IPS-NIHi11 (cell line): ENCODE data around the gene OTOA.
A peak's percentile ranks its signal among the peaks of the same experiment; 100 is the strongest.
"Not testable (repeated sequence)": the region's sequence is repeated elsewhere in the genome, so short reads cannot be mapped to it uniquely, and the experiment has no call there.

Experiments
- DNase-seq: peaks from one replicate; pipeline ENCODE4 v3.0.0; 2012; ENCODE audit warnings: mixed read lengths, low spot score

OTOA gene

GRCh38 chr16:21674456-21674855 lies 10.7 kb downstream of the OTOA start:
- DNase-seq = not testable (repeated sequence)

DNA sequence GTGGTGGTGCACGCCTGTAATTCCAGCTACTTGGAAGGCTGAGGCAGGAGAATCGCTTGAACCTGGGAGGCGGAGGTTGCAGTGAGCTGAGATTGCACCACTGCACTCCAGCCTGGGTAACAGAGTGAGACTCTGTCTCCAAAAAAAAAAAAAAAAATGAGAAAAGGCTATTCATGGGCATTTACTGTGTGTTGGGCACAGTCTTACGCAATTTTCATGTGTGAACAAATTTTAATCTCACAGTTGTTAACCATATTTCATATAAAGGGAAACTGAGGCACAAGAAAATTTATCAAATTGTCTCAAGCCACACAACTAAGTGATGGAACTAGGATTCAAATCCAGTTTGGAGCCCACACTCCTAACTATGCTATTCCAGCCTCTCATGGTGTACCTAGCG lies 16.9 kb downstream of the OTOA start:
- not testable (repeated sequence) for DNase-seq

- DNase-seq = no peak
Measured at GRCh38 chr16:21683184-21683583, 19.4 kb downstream of the OTOA start.

DNA sequence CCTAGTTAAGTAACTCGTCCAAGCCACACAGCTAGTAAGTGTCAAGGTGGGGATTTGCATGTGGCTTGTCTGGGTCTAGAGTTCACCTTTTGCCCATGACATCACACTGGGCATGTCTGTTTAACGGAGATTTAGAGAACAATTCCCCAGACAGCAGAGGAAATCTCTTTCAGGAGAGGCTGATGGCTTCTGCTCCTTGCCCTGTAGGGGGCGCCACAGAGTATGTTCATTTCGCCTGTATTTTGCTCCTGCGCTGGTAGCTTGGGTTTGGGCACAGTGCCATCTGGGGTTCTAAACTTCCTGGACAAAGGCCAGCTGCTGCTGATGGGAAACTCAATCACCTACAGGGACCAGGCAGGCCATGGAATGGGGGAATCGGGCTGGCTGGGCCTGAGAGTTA lies 20.4 kb downstream of the OTOA start:
- peak; percentile 71 for DNase-seq

GRCh38 chr16:21685034-21685455 lies 21.3 kb downstream of the OTOA start:
- DNase-seq = peak; percentile 93

DNA sequence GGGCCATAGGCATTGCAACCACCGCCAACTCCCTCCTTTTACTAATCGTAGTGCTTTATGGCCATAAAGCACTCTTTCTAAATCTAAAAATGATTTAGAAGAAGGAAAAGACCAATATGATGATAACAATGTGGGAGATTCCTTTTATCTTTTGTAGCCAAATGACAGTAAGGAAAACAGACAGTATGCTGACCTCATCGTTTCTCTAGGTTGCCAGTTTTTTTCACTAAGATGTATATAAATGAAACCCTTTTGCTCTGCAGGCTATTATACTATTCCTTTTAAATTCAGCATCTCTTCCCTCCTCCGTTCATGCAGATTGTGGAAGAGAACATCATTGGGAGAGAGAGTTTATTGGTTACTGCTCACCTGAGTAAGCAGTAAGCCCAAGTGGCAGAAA lies 25.3 kb downstream of the OTOA start:
- DNase-seq = no peak

- DNase-seq = not testable (repeated sequence)
Measured at GRCh38 chr16:21690967-21691366, 27.2 kb downstream of the OTOA start.

DNA sequence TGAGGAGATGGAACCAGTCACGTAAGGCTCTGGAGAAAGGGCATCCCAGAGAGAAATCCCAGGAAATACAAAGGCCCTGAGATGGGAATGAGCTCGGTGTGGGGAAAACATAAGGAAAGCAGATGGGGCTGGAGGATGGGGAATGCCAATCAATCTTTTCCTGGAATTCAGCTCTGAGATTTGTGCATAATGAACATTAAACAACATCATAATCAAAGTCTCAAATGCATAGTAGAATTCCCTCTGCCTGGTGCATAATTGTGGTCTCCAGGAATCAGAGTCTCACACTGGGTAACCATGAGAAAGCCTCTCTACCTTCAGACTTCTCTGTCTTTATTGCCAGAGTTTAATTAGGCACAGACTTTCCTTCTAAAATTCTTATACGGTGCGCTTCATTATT lies 30.8 kb downstream of the OTOA start:
- no peak for DNase-seq

DNA sequence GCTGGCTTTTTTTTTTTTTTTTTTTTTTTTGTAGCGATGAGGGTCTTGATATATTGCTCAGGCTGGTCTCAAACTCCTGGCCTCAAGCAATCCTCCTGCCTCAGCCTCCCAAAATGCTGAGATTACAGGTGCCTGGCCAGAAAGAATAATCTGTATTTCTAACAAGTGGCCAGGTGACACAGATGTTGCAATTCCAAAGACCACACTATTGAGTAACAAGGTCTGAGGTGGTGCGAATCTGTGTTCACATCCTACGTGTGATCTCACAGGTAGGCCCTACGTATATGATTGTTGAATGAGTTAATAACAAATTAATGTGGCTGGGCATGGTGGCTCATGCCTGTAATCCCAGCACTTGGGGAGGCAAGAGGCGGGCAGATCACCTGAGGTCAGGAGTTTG lies 33.3 kb downstream of the OTOA start:
- DNase-seq = no peak

DNA sequence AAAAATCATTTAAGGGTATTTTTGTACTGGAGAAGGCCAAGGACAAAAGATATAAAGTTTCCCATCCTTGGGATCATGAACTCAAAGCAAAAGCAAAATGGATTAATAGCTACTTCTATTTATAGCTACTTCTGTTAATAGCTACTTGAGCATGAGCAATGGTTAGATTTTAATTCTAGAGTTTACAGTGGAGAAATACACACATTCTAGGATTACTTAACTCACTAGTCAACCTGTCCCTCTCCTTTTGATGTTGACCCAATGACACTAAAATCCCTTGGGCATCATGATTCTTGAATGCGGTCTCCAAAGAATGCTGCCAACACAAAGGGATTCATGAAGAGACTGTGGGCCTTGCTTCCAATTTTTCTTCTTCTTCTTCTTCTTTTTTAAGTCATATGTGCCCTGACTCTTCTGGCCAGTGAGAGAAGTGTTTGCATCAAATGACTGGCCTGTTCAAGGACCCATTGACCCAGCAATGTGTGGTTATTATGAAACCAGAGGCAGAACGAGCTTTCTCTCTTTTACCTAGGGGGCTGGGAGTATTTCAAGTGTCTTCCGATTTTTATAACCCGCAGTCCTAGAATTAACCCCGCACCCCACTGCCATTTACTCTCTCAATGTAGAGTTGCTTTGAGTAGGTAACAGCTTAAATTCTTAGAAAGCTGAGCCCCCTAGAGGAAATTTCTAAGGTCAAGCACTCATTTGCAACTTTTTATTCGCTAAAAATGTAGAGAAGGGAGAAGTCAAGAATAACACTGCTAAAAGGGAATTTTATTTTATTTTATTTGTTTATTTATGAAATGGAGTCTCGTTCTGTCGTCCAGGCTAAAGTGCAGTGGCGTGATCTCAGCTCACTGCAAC lies 34.6 kb downstream of the OTOA start:
- no peak for DNase-seq

DNA sequence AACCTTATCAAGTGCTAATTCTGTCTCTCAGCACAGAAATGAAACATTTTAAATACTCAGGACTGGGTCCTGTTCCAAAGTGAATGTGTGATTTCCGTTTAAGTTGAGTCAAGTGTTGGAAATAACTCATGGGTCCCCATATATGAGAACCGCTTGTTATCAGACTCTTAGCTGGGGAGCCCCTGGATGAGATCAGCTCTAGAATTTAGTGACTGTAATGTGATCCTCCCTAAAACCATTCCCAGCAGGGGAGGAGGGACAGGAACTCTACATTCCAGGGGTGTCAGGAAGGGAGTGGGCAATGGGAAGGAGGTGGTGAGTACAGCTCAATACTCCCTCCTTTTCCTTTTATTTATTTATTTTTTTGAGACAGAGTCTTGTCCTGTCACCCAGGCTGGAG lies 37.5 kb downstream of the OTOA start:
- peak; percentile 32 for DNase-seq

GRCh38 chr16:21702276-21702675 lies 38.5 kb downstream of the OTOA start:
- no peak for DNase-seq

GRCh38 chr16:21703156-21703555 lies 39.4 kb downstream of the OTOA start:
- no peak for DNase-seq

DNA sequence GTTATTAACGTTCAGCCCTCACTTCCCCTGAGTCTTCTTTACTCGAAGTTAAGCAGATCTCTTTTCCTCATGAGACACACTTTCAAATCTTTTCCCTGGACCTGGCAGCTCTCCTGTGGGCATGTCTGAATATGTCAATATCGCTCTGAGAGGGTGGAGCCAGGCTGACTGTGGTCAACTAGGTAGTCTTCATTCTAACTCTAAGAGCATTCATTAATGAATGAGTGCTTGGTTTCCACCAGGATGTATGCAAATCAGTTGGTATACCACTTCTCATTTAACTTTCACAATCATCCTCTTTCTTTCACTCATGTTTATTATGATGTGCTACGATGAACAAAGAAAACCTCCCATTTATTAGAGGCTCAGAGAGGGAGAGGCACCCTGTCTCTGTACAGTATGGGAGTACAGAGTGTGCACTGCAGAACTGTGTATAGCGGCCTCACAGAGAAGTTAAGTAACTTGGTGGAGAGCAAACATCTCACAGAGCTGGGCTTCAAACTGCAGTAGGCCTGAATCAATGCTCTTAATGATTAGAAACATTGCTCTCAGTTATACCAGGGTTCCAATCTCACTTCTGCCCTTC lies 39.9 kb downstream of the OTOA start:
- no peak for DNase-seq

GRCh38 chr16:21704266-21704665 lies 40.5 kb downstream of the OTOA start:
- no peak for DNase-seq

GRCh38 chr16:21704733-21705132 lies 41.0 kb downstream of the OTOA start:
- no peak for DNase-seq

DNA sequence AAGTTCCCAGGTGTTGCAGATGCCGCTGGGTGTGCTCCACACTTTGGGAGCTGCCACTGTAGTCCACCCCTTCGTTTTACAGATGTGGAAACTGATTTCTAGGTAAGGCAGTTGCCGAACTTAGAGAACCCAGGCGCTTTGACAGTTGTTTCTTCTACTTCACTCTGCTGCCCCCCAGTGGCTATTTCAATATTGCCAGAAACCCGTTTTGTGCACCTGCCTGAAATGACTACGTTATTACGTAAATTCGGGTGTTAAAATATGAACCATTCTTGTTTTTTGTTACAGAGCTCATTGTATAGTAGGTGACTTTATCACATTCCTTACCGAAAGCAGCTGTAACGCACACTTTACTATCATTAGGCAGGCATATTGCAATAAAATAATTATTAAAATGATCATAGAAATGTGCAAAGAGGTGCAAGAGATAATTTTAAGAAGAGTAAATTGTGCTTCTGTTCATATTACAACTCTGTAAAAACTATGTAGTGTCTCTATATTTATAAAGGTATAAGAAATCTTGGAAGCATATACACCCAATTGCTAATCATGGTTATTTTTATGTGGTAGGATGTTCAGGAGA lies 44.9 kb downstream of the OTOA start:
- DNase-seq = peak; percentile 78

- DNase-seq = no peak
Measured at GRCh38 chr16:21710938-21711337, 47.2 kb downstream of the OTOA start.

DNA sequence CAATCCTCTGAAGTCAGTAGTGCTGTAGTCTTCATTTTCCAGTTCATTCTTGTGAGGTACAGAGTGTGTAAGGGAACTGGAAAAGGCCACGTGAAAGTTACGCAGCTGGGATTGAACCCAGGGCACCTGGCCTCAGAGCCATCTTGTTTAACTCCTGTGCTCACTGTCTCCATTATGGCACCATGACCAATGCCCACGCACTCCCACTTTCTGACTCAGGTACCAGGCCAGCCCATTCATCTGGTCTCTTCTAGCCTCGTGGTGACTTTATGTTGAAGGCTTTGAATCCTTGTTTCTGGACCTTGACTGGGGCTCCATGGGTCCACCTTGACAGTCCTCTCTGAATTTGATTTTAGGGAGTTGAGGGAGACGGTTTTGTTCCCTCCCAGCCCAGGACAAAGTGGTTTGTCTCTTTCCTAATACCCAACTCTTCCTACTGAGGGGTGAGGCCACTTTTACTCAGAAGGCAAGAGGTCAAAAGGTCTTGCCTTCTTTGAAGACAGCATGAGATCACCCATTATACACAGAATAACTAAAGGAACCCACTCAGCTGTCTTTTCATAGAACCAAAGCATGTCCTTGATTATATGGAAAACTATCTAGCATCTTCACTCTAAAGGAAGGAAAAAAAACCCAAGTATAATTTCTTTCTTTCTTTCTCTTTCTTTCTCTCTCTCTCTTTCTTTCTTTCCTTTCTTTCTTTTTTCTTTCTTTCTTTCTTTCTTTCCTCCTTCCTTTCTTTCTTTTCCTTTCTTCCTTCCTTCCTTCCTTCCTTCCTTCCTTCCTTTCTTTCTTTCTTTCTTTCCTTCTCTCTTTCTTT lies 50.0 kb downstream of the OTOA start:
- no peak for DNase-seq

- not testable (repeated sequence) for DNase-seq
Measured at GRCh38 chr16:21714369-21714618, 50.5 kb downstream of the OTOA start.

- no peak for DNase-seq
Measured at GRCh38 chr16:21717608-21718007, 53.8 kb downstream of the OTOA start.

DNA sequence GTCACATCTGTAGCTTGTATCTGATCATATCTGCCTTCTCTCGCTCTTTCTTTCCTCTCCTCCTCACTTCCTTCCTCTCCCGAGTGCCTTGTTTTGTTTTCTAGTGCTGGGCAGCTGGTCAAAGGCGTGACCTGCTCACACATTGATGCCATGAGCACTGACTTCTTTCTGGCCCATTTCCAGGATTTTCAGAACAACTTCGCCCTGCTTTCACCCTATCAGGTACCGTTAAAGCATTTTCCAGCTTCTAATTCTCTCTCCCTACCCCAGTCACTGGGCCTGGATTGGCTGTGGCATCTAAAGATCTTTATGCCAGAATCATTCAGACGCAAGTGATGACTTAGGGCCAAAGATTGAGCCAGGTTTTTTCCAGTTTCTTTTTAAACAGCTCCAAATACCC lies 55.5 kb downstream of the OTOA start:
- no peak for DNase-seq

GRCh38 chr16:21720533-21720932 lies 56.8 kb downstream of the OTOA start:
- DNase-seq = no peak
